WERI-Rb-1 (cell line): ENCODE measurements around the gene SHH.

Experiments
- DNase-seq: peaks from one replicate; pipeline ENCODE4 v3.0.0-alpha.2; 2020
- H3K27ac ChIP-seq: fragments of 250-450 bp; sonication (Bioruptor Pico); 2 replicates; pipeline ENCODE4 v1.5.1; 2020; ENCODE audit warnings: mild to moderate bottlenecking, moderate library complexity
- H3K27me3 ChIP-seq: fragments of 250-450 bp; sonication (Bioruptor Pico); 2 replicates; pipeline ENCODE4 v1.5.1; 2021; ENCODE audit warnings: mild to moderate bottlenecking, low read depth, moderate library complexity; ENCODE audit not compliant: insufficient read depth, severe bottlenecking
- H3K36me3 ChIP-seq: fragments of 250-450 bp; sonication (Bioruptor Pico); 2 replicates; pipeline ENCODE4 v1.5.1; 2020; ENCODE audit warnings: mild to moderate bottlenecking, moderate library complexity
- H3K4me3 ChIP-seq: 2 replicates; pipeline ENCODE4 v1.5.1; 2011; ENCODE audit warnings: low read depth, mild to moderate bottlenecking, control low read depth, low read length
- H3K9me3 ChIP-seq: fragments of 250-450 bp; sonication (Bioruptor Pico); 2 replicates; pipeline ENCODE4 v1.5.1; 2021; ENCODE audit warnings: mild to moderate bottlenecking, moderate library complexity; ENCODE audit not compliant: severe bottlenecking
- TF ChIP-seq, protein P1 (sequence below): IDR thresholded peaks from 2 replicates; pipeline ENCODE4 v1.5.1; 2011; ENCODE audit warnings: low read depth, mild to moderate bottlenecking, control low read depth, inconsistent platforms, low read length

SHH gene

DNA sequence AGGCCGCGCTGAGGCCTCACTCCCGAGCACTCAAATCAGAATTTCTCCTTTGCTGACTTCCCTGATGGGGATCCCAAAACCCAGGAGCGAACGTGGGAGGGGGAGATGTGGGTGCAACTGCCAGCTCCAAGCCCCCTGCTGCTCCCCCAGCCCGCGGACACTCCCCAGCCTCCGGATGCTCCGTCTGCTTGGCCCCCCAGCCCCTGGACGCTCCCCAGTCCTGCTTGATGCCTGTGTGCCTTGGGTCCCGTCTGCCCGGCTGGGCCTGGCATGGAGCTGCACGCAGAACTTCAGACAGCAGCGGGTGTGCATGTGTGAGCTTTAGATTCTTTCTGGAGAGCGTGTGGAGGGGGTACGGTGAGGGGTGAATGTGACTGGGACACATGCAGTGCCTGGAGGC is 4.7 kb upstream of the SHH start:
- Histone ChIP-seq H3K27me3 (peaks cover 91% of the 10 kb centered on the region), H3K4me3 (no peak overlapping the region), H3K36me3 (no peaks in the 10 kb centered on the region), H3K27ac (no peak overlapping the region), H3K9me3 (peaks cover 2% of the 10 kb centered on the region)
- DNase-seq, result no peak
- TF ChIP-seq, protein P1, sequence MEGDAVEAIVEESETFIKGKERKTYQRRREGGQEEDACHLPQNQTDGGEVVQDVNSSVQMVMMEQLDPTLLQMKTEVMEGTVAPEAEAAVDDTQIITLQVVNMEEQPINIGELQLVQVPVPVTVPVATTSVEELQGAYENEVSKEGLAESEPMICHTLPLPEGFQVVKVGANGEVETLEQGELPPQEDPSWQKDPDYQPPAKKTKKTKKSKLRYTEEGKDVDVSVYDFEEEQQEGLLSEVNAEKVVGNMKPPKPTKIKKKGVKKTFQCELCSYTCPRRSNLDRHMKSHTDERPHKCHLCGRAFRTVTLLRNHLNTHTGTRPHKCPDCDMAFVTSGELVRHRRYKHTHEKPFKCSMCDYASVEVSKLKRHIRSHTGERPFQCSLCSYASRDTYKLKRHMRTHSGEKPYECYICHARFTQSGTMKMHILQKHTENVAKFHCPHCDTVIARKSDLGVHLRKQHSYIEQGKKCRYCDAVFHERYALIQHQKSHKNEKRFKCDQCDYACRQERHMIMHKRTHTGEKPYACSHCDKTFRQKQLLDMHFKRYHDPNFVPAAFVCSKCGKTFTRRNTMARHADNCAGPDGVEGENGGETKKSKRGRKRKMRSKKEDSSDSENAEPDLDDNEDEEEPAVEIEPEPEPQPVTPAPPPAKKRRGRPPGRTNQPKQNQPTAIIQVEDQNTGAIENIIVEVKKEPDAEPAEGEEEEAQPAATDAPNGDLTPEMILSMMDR, result no peak

DNA sequence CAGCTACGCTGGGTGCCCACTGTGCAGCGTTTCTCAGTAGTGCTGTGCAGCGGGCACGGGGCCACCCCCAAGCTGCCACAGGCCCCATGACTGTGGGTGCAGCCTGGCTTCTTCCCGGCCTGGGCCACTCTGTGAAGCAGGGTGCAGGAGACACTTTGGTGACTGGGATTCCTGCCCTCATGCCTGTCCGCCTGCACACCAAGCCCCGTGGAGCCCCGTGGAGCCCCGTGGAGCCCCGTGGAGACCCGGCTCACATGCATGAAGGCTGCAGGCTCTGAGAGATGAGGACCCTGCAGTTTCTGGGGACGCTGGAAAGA is 3.9 kb upstream of the SHH start:
- H3K36me3 ChIP-seq, result no peaks in the 10 kb centered on the region
- H3K27me3 ChIP-seq, result peaks cover 91% of the 10 kb centered on the region
- H3K4me3 ChIP-seq, result no peak overlapping the region
- H3K9me3 ChIP-seq, result peaks cover 2% of the 10 kb centered on the region
- TF ChIP-seq, protein P1, result no peak
- no peak overlapping the region for H3K27ac ChIP-seq
- DNase-seq, result no peak

DNA sequence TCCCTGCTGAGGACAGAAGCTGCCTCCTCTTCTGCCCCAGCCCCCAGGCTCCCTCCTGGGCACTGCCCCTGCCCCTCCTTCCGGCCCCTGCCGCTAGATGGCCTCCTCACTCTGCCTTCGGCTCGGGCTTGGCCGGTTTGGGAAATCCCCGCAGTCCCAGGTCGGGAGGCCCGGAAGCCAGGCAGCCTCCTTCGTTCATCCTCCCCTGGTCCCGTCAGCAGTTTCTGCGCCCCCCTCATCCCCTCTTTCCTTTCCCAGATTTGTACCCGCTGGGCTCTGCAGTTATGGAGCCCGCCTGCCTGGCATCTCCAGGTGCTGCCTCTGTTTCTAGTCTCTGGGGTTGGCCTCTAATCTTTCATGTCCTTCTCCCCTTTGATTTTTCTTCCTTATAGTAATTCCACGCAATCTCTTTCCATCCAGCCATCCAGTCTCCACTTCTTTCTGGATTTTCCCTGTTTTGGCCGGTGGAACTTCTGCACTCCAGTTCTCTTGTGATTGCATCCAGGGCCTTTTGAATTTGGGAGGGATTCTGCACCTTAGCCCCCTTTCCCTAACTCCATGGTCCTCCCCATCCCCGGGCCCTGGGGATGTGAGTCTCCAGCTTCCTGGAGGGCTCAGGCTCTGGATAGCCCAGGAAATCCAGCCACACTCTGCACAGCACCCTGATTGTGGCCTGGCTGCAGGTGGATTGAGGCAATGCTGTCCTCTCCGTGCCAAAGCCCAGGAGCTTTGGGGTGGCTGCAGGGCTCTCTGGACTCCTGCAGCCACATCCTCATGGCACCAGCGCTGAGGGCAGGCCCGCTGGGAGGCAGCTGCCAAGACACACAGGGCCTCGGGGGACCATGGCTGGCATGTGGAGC is 3.3 kb upstream of the SHH start:
- H3K27me3 ChIP-seq, result peaks cover 91% of the 10 kb centered on the region
- no peak overlapping the region for H3K27ac ChIP-seq
- DNase-seq, result peak; percentile 53
- no peak overlapping the region for H3K4me3 ChIP-seq
- H3K9me3 ChIP-seq, result peaks cover 2% of the 10 kb centered on the region
- no peaks in the 10 kb centered on the region for H3K36me3 ChIP-seq
- TF ChIP-seq, protein P1, result peak; percentile 74

DNA sequence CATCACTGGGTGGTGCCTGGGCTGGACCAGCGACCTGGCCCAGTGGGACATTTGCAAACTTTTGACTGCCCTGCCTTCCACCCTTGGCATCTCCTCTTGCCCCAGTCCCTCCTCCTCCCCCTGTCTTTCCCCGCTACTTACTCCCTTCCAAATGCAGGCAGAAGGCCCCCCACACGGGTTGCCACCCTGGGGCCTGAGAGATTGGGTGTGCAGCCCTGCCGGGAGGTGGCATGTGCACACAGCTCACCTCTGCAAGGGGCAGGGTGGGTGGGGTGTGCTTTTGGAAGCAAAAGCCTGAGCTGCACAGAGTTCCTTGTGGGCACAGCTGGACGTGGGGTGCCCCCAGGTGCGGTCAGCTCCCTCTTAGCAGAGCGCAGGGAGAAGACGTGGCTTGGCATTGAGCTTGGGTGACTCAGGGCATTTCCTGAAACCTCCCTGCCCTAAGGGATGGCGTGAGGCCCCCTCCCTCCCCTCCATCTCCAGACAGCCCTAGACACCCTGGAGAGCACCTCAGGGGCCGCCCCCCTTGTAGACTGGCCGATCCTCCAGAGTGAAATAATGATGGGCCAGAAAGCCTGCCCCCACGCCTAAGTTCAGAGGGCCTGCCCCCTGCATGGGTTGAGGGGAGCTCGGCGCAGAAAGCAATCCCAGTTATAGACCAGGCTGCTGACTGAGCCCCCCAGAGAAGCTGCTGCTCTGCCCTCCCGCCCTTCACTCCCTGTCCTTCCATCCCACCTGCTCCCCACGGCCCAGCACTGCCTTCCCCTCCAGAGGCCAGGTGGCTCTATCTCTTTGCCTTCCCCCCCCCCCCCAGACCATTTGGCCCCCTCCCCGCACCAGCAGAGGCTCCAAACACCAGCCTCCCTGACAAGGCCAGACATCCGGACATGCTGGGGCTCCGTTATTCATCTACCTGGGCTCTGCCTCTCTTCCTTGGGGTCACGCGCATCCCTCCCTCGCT is 2.3 kb upstream of the SHH start:
- no peak overlapping the region for H3K4me3 ChIP-seq
- peaks cover 2% of the 10 kb centered on the region for H3K9me3 ChIP-seq
- H3K27ac ChIP-seq, result no peak overlapping the region
- peaks cover 89% of the 10 kb centered on the region for H3K27me3 ChIP-seq
- TF ChIP-seq, protein P1, result no peak
- no peaks in the 10 kb centered on the region for H3K36me3 ChIP-seq
- DNase-seq, result no peak

DNA sequence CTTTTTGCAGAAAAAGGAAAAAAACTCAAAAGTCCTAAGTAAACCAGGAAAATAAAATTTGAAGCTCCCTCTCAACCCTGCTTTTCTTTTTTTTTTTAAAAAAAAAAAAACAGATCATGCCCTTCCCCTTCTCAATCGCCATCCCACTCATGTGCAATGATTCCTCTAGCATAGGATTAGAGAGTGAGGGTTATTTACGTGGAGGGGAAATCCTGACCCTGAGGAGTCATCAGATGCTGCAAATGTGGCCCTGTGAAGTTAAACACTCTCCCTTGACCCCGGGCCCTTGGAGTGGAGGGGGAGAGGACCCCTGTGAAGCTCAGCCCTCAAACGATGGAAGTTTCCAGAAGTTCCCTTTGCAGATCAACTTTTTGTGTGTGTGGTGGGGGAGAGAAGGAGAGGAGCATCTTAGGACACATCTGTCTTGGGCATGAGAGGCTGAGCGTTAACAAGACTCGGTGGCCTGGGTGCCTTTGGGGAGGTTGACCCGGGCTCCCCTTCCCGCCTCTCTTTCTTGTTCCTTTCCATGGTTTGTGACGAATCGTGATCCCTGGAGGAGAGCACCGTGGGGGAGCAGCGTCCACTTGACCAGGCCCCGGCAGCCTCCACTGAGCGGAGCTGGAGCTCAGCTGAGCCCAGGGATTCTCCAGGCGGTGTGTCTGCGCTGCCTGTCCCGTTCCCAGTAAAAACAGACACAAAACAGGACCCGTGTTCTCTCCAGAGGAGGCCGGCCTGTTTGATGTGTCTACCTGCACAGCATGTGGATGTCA is 1.5 kb upstream of the SHH start:
- Histone ChIP-seq H3K36me3 (no peaks in the 10 kb centered on the region), H3K27ac (no peak overlapping the region), H3K9me3 (peaks cover 2% of the 10 kb centered on the region), H3K27me3 (peaks cover 89% of the 10 kb centered on the region), H3K4me3 (no peak overlapping the region)
- DNase-seq, result no peak
- TF ChIP-seq, protein P1, result no peak
